Mononuclear cell (primary cell): ENCODE data around the gene AKAP6. TPM values are rescaled to one million over a fixed set of nuclear protein-coding genes. Genes with fewer than 3 reads are reported as not detected.

Source experiments
- H3K27me3 ChIP-seq: 2 replicates; pipeline ENCODE4 v1.6.0; 2011; ENCODE audit warnings: low read length, control low read depth; ENCODE audit not compliant: insufficient read depth
- H3K4me1 ChIP-seq: 2 replicates; pipeline ENCODE4 v1.5.1; 2011; ENCODE audit warnings: mild to moderate bottlenecking, low read length, control low read depth; ENCODE audit not compliant: insufficient read depth
- H3K4me3 ChIP-seq: 2 replicates; pipeline ENCODE4 v1.5.1; 2011; ENCODE audit warnings: mild to moderate bottlenecking, low read length, moderate library complexity
- H3K9me3 ChIP-seq: 2 replicates; pipeline ENCODE4 v1.5.1; 2011; ENCODE audit warnings: low read depth, mild to moderate bottlenecking, control low read depth, low read length
- total RNA-seq: library from RNA; depleted of rRNA; stranded (reverse); fragments of >200 nt; gene quantifications from one replicate; pipeline ENCODE4 v1.2.3, GENCODE V29; 2012

Gene AKAP6
- total RNA-seq, 1 donor, result 5.6 TPM

DNA sequence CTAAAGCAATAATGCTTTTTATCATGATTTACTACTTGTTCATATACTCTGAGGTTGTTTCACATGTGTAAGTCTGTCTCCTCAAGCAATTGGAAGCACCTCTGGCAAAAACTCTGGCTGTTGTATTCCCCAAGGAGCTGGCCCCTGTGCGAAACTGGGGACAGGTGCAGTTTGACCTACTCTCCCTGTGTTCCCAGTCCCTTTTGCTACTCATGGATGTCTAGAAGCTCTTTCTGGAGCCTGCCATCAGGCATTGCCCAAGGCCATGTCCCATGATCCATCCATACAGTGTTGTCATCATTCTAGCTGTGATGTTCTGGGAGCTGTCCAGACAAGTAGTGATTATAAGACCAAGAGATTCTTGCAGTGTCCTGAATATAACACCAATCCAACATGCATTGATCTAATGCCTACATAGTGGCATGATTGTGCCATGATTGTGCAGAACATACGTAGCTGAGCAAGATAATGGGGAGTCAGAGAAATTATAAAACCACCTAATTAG is 14.9 kb downstream of the AKAP6 start:
- no peak overlapping the region for H3K4me3 ChIP-seq
- no peaks in the 10 kb centered on the region for H3K9me3 ChIP-seq
- no peaks in the 10 kb centered on the region for H3K4me1 ChIP-seq
- H3K27me3 ChIP-seq, result no peaks in the 10 kb centered on the region

GRCh38 chr14:32345311-32345791 is 16.3 kb downstream of the AKAP6 start:
- Histone ChIP-seq H3K27me3 (no peaks in the 10 kb centered on the region), H3K4me1 (no peaks in the 10 kb centered on the region), H3K9me3 (no peaks in the 10 kb centered on the region), H3K4me3 (no peak overlapping the region)

DNA sequence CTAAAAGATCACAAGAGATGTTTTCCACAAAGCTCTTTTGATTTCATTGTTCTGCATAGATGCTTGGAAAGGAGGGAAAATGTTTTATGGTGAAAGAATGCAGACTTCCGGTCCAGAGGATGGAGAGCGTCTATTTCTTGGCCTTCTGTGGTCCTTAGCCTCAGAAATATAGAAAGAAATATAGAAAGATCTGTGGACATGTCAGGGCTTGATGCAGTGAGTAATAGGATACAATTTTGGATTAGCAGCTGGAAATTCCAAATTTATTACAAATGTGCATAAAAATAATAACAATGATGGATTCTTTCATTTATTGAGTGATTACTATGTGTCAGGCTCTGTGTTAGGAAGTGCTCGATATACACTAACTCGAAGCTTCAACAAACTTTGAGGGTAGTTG is 20.2 kb downstream of the AKAP6 start:
- no peak overlapping the region for H3K4me3 ChIP-seq
- no peaks in the 10 kb centered on the region for H3K9me3 ChIP-seq
- no peaks in the 10 kb centered on the region for H3K27me3 ChIP-seq
- no peaks in the 10 kb centered on the region for H3K4me1 ChIP-seq

GRCh38 chr14:32350020-32350419 is 20.9 kb downstream of the AKAP6 start:
- Histone ChIP-seq H3K4me3 (no peak overlapping the region), H3K27me3 (no peaks in the 10 kb centered on the region), H3K4me1 (no peaks in the 10 kb centered on the region), H3K9me3 (no peaks in the 10 kb centered on the region)

GRCh38 chr14:32352631-32353030 is 23.5 kb downstream of the AKAP6 start:
- no peaks in the 10 kb centered on the region for H3K9me3 ChIP-seq
- no peaks in the 10 kb centered on the region for H3K27me3 ChIP-seq
- H3K4me1 ChIP-seq, result no peaks in the 10 kb centered on the region
- no peak overlapping the region for H3K4me3 ChIP-seq

- Histone ChIP-seq H3K9me3 (no peaks in the 10 kb centered on the region), H3K4me1 (no peaks in the 10 kb centered on the region), H3K27me3 (no peaks in the 10 kb centered on the region), H3K4me3 (no peak overlapping the region)
These were observed 25.6 kb downstream of the AKAP6 start for GRCh38 chr14:32354716-32355115.

DNA sequence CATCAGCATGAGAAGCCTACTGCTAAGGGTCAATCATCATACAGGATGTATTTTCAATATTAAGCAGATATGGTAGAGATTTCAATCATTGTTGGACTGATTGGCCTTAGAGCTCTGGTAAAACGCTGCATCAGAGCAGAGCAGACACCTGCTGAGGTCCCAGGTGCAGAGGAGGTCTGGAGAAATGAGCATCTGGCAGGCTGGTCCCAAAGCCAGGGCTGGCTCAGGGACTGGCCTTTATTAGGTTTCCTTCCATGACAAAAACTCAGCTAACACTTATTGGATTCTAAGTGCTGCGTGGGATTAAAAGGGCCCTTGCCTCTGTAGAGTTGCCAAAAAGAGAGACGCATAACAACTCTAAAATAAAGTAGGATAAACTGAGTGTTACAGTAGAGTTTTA is 29.7 kb downstream of the AKAP6 start:
- Histone ChIP-seq H3K4me3 (no peak overlapping the region), H3K4me1 (no peaks in the 10 kb centered on the region), H3K27me3 (no peaks in the 10 kb centered on the region), H3K9me3 (no peaks in the 10 kb centered on the region)

DNA sequence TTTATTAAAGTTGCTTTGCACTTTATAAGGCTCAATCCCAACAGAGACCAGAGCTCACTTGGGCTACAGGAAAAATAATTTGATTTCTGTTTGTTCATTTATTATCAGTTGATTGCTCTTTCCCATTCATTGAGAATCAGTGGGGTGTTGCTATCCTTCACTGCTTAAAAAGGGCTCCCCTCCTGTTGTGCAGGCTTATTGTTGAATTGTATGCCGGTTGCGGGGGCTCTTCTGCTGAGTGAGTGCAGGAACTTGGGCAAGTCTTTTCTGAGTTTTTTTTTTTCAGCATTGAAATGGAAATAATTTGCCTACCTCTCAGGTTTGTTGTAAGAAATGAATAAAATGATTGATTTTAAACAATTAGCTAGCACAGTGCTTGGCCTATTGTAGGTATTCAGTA is 32.6 kb downstream of the AKAP6 start:
- no peaks in the 10 kb centered on the region for H3K9me3 ChIP-seq
- no peaks in the 10 kb centered on the region for H3K27me3 ChIP-seq
- no peaks in the 10 kb centered on the region for H3K4me1 ChIP-seq
- H3K4me3 ChIP-seq, result no peak overlapping the region

DNA sequence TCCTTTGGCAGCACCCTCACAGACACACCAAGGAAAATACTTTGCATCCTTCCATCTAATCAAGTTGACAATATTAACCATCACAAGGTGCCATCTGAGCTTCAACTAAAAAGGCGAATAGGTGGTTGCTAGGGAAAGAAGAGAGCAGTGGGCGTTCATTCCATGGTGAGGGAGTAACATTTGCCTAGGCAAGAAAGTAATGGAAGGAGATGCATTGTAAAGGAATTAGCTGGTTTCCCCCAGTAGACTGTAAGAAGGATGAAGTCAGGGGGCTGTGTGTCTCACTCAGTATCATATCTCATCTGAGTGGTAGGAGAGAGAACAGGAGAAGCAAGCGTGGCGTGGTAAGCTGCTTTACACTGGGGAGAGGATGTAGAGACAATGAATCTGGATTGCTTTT is 34.7 kb downstream of the AKAP6 start:
- Histone ChIP-seq H3K4me1 (no peaks in the 10 kb centered on the region), H3K9me3 (no peaks in the 10 kb centered on the region), H3K4me3 (no peak overlapping the region), H3K27me3 (no peaks in the 10 kb centered on the region)

GRCh38 chr14:32364941-32365340 is 35.8 kb downstream of the AKAP6 start:
- Histone ChIP-seq H3K27me3 (no peaks in the 10 kb centered on the region), H3K4me1 (no peaks in the 10 kb centered on the region), H3K4me3 (no peak overlapping the region), H3K9me3 (no peaks in the 10 kb centered on the region)

DNA sequence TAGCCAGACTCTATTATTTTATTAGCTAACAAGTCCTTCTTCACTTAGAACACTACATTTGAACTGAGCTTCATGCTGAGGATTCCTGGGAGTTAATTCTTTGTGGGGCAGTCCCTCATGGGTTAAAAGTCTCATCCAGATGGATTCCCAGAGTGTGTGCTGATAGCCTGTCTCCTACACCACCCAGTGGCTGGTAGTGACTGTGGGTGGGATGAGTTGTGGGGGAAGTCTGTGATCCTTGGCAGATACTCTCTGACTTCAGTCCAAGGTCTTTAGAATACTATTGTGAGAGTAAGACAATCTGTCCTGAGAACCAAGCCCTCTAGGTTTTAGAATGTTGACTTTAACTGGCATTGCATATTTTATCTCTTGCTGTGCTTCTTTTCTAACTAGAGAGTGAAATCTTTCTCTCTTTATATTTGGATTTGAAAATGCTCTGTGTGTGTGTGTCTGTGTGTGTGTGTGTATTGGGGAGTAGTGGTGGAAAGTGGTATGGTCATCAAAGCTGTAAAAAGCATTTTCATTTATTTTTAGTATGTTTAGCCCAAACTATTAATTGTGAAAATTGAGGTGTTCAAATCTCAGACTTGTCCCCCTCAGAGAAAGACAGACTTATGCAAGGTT is 37.3 kb downstream of the AKAP6 start:
- no peaks in the 10 kb centered on the region for H3K9me3 ChIP-seq
- H3K4me1 ChIP-seq, result no peaks in the 10 kb centered on the region
- H3K27me3 ChIP-seq, result no peaks in the 10 kb centered on the region
- no peak overlapping the region for H3K4me3 ChIP-seq

GRCh38 chr14:32366986-32367385 is 37.9 kb downstream of the AKAP6 start:
- Histone ChIP-seq H3K4me3 (no peak overlapping the region), H3K4me1 (no peaks in the 10 kb centered on the region), H3K27me3 (no peaks in the 10 kb centered on the region), H3K9me3 (no peaks in the 10 kb centered on the region)

GRCh38 chr14:32367516-32367915 is 38.4 kb downstream of the AKAP6 start:
- H3K4me3 ChIP-seq, result no peak overlapping the region
- no peaks in the 10 kb centered on the region for H3K4me1 ChIP-seq
- H3K27me3 ChIP-seq, result no peaks in the 10 kb centered on the region
- no peaks in the 10 kb centered on the region for H3K9me3 ChIP-seq

- no peaks in the 10 kb centered on the region for H3K4me1 ChIP-seq
- H3K27me3 ChIP-seq, result no peaks in the 10 kb centered on the region
- no peak overlapping the region for H3K4me3 ChIP-seq
- no peaks in the 10 kb centered on the region for H3K9me3 ChIP-seq
These were observed 39.0 kb downstream of the AKAP6 start for GRCh38 chr14:32368107-32368506.

- Histone ChIP-seq H3K27me3 (no peaks in the 10 kb centered on the region), H3K4me1 (no peaks in the 10 kb centered on the region), H3K9me3 (no peaks in the 10 kb centered on the region), H3K4me3 (no peak overlapping the region)
These were observed 41.6 kb downstream of the AKAP6 start for GRCh38 chr14:32370714-32371113.

DNA sequence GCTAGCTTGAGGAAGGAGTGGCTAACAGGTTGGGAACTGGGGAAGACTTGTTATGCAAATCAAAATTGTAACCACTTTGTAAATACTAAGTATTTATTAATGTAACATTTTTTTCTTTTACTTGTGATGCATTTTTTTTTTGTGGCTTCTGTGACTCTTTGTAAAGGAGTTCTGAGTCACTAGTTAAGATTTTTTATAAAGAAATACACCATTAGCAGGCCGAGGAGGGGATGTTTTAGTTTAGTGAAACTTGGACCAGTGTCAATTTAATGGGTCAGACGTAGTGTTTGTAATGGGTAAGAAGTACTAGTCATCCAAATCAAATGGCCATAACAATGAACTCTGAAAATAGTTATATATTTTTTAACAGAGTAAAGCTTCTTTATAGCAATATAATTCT is 43.1 kb downstream of the AKAP6 start:
- Histone ChIP-seq H3K9me3 (no peaks in the 10 kb centered on the region), H3K4me3 (no peak overlapping the region)

More for the DNA sequence above, 43.1 kb downstream of the AKAP6 start:
- no peaks in the 10 kb centered on the region for H3K4me1 ChIP-seq
- H3K27me3 ChIP-seq, result no peaks in the 10 kb centered on the region
